ENCODE results near the gene EFNA4. TPM values are rescaled to one million over a fixed set of nuclear protein-coding genes. Genes with fewer than 3 reads are reported as not detected.

EFNA4 gene
- total RNA-seq, 1 experiment from 2014 or later, result 9.8 TPM

DNA sequence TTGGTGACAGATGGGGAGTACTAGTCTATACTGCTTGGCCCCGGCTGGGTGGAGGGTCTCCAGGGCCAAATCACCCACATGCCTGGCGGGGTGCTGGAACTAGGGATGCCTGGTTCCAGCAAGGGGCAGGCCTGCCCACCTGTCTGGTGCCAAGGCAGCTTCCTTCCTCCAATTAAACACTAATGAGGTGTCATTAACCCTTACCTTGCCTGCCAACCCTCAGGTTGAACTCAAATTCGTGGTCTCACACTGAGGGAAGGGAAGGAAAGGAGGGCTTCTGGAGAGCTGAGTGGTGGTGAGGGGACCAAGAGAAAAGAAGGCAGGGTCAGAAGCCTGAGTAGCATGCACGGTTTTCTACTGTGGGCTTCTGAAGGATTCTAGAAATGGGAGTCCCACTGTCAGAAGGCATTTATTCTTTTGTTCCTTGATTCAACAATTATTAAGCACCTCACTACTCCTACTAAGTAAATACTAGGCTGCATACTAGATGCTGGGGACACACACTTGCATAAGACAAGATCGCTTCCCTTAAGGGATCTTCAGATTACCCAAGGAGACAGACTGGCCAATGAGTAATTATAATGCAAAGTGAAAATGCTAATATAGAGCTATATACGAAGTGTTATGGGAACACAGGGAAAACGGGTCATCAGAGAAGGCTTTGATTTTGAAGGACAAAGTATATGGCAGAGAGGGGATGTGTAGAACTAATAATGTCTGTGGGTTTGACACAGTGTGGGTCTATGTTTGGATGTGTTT, 9.2 kb downstream of the EFNA4 start:
- RAD21 ChIA-PET (ENCODE audit: low non-redundant PET in 1 of 2, low total read pairs in 2 of 2, uncharacterized antibody in 2 of 2, unreplicated experiment in 2 of 2), result no interaction called here
- intact Hi-C loops (cut with micrococcal nuclease), result no loop called here
- POLR2A ChIA-PET, result no interaction called here

More for the DNA sequence above, 9.2 kb downstream of the EFNA4 start:
- TF ChIP-seq EZH2 (IDR thresholded peaks at IDR 0.05) (no peak), POLR2AphosphoS5 (IDR thresholded peaks at IDR 0.05; ENCODE audit: low read depth, low read length) (no peak), SIN3A (IDR thresholded peaks at IDR 0.05; ENCODE audit: low read depth) (no peak), JUND (IDR thresholded peaks at IDR 0.05) (no peak), SP1 (IDR thresholded peaks at IDR 0.05; ENCODE audit: low read depth) (no peak), CEBPB (IDR thresholded peaks at IDR 0.05; ENCODE audit: low read depth) (no peak), YY1 (IDR thresholded peaks at IDR 0.05; ENCODE audit: extremely low read depth, insufficient replicate concordance, low read depth, low read length) (no peak), SRF (IDR thresholded peaks at IDR 0.05; ENCODE audit: low read depth) (no peak), TCF7L2 (IDR thresholded peaks at IDR 0.05; ENCODE audit: borderline replicate concordance, extremely low read depth, insufficient read depth, insufficient read length) (no peak), ELF1 (IDR thresholded peaks at IDR 0.05; ENCODE audit: borderline replicate concordance, low read depth) (no peak), CBX3 (IDR thresholded peaks at IDR 0.05; ENCODE audit: low read depth) (no peak)
- TF ChIP-seq, protein P1, sequence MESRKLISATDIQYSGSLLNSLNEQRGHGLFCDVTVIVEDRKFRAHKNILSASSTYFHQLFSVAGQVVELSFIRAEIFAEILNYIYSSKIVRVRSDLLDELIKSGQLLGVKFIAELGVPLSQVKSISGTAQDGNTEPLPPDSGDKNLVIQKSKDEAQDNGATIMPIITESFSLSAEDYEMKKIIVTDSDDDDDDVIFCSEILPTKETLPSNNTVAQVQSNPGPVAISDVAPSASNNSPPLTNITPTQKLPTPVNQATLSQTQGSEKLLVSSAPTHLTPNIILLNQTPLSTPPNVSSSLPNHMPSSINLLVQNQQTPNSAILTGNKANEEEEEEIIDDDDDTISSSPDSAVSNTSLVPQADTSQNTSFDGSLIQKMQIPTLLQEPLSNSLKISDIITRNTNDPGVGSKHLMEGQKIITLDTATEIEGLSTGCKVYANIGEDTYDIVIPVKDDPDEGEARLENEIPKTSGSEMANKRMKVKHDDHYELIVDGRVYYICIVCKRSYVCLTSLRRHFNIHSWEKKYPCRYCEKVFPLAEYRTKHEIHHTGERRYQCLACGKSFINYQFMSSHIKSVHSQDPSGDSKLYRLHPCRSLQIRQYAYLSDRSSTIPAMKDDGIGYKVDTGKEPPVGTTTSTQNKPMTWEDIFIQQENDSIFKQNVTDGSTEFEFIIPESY (IDR thresholded peaks at IDR 0.05; ENCODE audit: extremely low read depth, insufficient replicate concordance, low read length), result no peak
- TF ChIP-seq, protein P2, sequence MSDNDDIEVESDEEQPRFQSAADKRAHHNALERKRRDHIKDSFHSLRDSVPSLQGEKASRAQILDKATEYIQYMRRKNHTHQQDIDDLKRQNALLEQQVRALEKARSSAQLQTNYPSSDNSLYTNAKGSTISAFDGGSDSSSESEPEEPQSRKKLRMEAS (IDR thresholded peaks at IDR 0.05), result no peak
- TF ChIP-seq, protein P3, sequence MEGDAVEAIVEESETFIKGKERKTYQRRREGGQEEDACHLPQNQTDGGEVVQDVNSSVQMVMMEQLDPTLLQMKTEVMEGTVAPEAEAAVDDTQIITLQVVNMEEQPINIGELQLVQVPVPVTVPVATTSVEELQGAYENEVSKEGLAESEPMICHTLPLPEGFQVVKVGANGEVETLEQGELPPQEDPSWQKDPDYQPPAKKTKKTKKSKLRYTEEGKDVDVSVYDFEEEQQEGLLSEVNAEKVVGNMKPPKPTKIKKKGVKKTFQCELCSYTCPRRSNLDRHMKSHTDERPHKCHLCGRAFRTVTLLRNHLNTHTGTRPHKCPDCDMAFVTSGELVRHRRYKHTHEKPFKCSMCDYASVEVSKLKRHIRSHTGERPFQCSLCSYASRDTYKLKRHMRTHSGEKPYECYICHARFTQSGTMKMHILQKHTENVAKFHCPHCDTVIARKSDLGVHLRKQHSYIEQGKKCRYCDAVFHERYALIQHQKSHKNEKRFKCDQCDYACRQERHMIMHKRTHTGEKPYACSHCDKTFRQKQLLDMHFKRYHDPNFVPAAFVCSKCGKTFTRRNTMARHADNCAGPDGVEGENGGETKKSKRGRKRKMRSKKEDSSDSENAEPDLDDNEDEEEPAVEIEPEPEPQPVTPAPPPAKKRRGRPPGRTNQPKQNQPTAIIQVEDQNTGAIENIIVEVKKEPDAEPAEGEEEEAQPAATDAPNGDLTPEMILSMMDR (IDR thresholded peaks at IDR 0.05 in 2 of 3, conservative IDR thresholded peaks at IDR 0.05 in 1 of 3; ENCODE audit: borderline replicate concordance in 1 of 3, insufficient read depth in 1 of 3, low read depth in 2 of 3, low read length in 2 of 3), result no peak
- Histone ChIP-seq H3K9me3 (ENCODE audit: control insufficient read depth in 1 of 2, insufficient read depth in 1 of 2, low read depth in 1 of 2, low read length in 2 of 2) (no peaks in the 10 kb centered on the region), H4K20me1 (ENCODE audit: insufficient read depth) (no peaks in the 10 kb centered on the region), H3K27me3 (ENCODE audit: insufficient read depth, low read length) (no peaks in the 10 kb centered on the region), H3K4me2 (ENCODE audit: low read length) (no peak overlapping the region), H2AFZ (ENCODE audit: low read depth, low read length, poor library complexity, severe bottlenecking) (no peak overlapping the region), H3K9me2 (ENCODE audit: insufficient read depth) (no peaks in the 10 kb centered on the region), H3K9ac (ENCODE audit: low read length) (no peak overlapping the region), H3K4me1 (ENCODE audit: control insufficient read depth in 1 of 2, insufficient read depth in 2 of 2, low read length in 2 of 2) (peaks cover 12 to 27% of the 10 kb centered on the region in 2 experiments), H3K4me3 (replicated peaks in 1 of 2; ENCODE audit: low read depth in 1 of 2, low read length in 2 of 2) (no peak overlapping the region), H3K36me3 (ENCODE audit: control insufficient read depth in 1 of 2, insufficient read depth in 2 of 2, low read length in 2 of 2) (peaks cover 0 to 8% of the 10 kb centered on the region in 2 experiments; a peak in 2 of 4 replicates), H3K27ac (ENCODE audit: low read depth, low read length) (no peak overlapping the region), H3K79me2 (ENCODE audit: insufficient read depth, low read length) (no peaks in the 10 kb centered on the region)
- CTCF ChIA-PET, result interaction anchor here (1.5 kb wide), 1 partner anchor 11 kb away, joined by 3 read pairs; no protein-coding TSS in a partner anchor
- DNase-seq (ENCODE audit: low read depth, low spot score) (no peak), ATAC-seq (no peak)
- BruUV-seq (replicated peaks), result no TSS peak
